Mucosa of descending colon (tissue), 3 donors: ENCODE data around the gene NSMF. TPM values are rescaled to one million over a fixed set of nuclear protein-coding genes. Genes with fewer than 3 reads are reported as not detected.

Source experiments
- ATAC-seq: fragments of 200-7000 bp; cut with Tn5 transposase; one replicate; pipeline ENCODE4 v1.9.1; 2020; ENCODE audit warnings: mild to moderate bottlenecking, moderate library complexity
- DNase-seq, 3 donors: peaks; one replicate each; pipeline ENCODE4 v3.0.0-alpha.2; 2020
- H3K36me3 ChIP-seq: fragments of 200-600 bp; one replicate; pipeline ENCODE4 v1.8.0; 2021; ENCODE audit warnings: low read depth, mild to moderate bottlenecking
- H3K4me1 ChIP-seq: fragments of 200-600 bp; one replicate; pipeline ENCODE4 v1.8.0; 2021; ENCODE audit warnings: low read depth, mild to moderate bottlenecking
- H3K4me3 ChIP-seq: fragments of 200-600 bp; one replicate; pipeline ENCODE4 v1.8.0; 2021; ENCODE audit warnings: mild to moderate bottlenecking
- H3K9me3 ChIP-seq: fragments of 200-600 bp; one replicate; pipeline ENCODE4 v1.8.0; 2021; ENCODE audit warnings: mild to moderate bottlenecking
- intact Hi-C, 2 donors: fragments of 100-400 bp; cut with DNase I in 1 of 2; cut with micrococcal nuclease in 1 of 2; formaldehyde crosslinking; loops; one replicate each; pipeline versions ENCODE4 v1.11.0 to v1.11.1; 2022; cut with DNase I, micrococcal nuclease
- total RNA-seq, 3 donors: library from RNA; stranded (reverse); fragmentation: NEBNext Ultra II Directional in 2 of 3; extraction: Animal tissue kit (Norgen Biotek cat#: 25700) in 2 of 3; gene quantifications; one replicate each; pipeline versions ENCODE4 v1.2.1 to v1.2.4, GENCODE V29; 2021 to 2023
- TF ChIP-seq, protein P1 (sequence below): fragments of 200-600 bp; IDR thresholded peaks from one replicate; pipeline ENCODE4 v1.8.0; 2022; ENCODE audit warnings: antibody characterized with exemption, mild to moderate bottlenecking
- donor health status: DM: no; HTN: no; CAD: no; lungs with moderate emphysema.
- donor health status: DM: no; HTN: no; CAD: no.
- donor health status: DM: no; HTN: yes; CAD: no.

Gene NSMF
- total RNA-seq, 3 donors from 2014 or later, result 30.1 to 48.0 (median 43.4) TPM

DNA sequence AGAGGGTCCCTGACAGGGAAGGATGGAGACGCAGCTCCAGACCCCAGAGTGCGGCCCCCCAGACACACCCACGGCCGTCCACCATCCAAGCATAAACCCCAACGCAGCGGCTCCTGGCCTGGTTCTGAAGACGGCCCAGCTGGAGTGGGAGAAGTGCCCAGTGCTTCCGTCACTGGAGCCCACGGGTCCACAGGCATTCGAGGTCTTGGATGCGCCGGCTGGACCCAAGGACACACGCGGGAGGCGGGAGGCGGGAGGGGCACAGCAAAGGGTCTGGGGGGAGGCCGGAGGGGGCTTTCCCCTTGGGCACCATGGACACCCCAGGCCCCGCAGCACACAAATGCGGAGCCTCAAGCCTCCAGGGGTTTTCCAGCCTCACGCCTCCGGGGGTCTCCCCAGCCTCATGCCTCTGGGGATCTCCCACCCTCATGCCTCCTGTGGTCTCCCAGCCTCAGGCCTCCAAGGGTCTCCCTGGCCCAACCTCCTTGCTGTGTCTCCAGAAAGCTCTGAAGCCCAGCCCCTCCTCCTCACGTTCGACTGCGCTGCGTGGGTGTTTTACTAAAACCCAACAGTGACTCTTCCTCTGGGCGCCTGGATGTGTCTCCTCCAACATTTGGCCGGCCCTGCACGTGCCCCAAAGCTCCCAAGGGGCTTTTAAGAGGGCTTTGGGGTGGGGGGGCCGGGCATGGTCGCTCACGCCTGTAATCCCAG lies 51.4 kb downstream of the NSMF start:
- no peak for ATAC-seq
- TF ChIP-seq, protein P1, sequence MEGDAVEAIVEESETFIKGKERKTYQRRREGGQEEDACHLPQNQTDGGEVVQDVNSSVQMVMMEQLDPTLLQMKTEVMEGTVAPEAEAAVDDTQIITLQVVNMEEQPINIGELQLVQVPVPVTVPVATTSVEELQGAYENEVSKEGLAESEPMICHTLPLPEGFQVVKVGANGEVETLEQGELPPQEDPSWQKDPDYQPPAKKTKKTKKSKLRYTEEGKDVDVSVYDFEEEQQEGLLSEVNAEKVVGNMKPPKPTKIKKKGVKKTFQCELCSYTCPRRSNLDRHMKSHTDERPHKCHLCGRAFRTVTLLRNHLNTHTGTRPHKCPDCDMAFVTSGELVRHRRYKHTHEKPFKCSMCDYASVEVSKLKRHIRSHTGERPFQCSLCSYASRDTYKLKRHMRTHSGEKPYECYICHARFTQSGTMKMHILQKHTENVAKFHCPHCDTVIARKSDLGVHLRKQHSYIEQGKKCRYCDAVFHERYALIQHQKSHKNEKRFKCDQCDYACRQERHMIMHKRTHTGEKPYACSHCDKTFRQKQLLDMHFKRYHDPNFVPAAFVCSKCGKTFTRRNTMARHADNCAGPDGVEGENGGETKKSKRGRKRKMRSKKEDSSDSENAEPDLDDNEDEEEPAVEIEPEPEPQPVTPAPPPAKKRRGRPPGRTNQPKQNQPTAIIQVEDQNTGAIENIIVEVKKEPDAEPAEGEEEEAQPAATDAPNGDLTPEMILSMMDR, result no peak
- Histone ChIP-seq H3K4me3 (no peak overlapping the region), H3K36me3 (no peaks in the 10 kb centered on the region), H3K9me3 (no peaks in the 10 kb centered on the region), H3K4me1 (peaks cover 33% of the 10 kb centered on the region)
- intact Hi-C loops, result loop anchor here in 1 of 2 donors (5.0 kb wide), 1 partner anchor 115 kb away; no protein-coding TSS in a partner anchor
- peak in 1 of 3 donors; percentile 53 for DNase-seq

DNA sequence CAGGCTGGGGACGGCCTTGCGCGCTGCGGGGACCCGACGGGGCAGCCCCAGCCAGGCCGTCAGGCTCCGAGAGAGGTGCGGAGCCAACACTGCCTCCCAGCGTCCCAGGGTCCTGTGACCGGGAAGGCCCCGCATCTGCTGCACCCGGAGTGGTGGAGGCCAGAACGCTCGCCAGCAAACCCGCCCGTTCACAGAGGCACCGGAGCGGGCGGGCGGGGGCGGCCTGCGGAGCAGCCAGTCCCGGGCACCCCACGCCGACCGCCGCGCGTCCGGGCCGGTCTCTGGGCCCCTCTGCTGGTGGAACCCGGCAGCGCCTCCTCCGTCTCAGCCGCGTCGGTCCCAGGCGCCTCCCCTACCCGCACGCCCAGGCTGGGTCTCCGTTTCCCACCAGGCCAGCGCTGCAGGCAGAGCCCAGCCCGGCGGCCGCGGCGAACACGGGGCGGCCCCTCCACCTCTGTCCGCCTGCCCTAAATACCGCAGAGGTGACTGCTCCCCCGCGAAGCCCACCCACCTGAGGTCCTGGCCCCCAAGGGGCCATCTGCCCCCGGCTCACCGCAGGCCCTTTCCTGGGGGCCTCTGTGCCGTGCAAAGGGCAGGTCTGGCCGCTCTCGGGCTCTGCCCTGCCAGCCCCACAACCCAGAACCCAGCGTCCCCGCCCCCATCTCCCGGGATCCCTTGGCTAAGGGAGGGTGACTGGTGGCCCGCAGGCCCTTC lies 52.1 kb downstream of the NSMF start:
- Histone ChIP-seq H3K36me3 (no peaks in the 10 kb centered on the region), H3K4me1 (peaks cover 26% of the 10 kb centered on the region), H3K4me3 (no peak overlapping the region), H3K9me3 (no peaks in the 10 kb centered on the region)
- TF ChIP-seq, protein P1, result peak; percentile 89
- ATAC-seq, result peak; percentile 93
- intact Hi-C loops, result loop anchor here in 1 of 2 donors (5.0 kb wide), 1 partner anchor 115 kb away; no protein-coding TSS in a partner anchor
- DNase-seq, result peak; percentile 79 to 88 (median 79)

DNA sequence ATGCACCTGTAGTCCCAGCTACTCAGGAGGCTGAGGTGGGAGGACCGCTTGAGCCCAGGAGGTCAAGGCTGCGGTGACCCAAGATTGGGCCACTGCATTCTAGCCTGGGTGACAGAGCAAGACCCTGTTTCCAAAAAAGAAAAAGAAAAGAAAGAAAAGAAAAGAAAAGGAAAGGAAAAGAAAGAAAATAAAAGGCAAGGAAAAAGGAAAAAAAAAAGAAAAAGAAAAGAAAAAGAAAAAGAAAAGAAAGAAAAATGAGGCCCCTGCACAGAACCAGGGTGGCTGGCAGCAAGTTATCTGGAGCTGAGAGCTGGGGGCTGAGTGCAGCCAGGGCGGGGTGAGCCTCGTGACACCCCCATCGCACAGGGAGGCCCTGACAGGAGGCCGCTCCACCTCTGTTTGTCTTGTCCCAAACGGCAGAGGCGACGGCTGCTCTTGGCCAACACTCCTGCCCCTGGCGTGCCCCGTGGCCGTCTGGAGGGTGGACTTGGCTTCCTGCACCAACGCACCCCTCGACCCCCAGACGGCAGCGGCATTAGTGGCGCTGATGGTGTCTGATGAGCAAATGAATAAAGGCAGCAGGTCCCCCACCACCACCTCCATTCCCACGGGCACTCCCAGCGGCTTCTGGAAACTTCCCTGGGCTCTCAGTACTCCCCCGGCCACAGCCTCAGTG lies 52.9 kb downstream of the NSMF start:
- H3K4me1 ChIP-seq, result peaks cover 22% of the 10 kb centered on the region
- H3K4me3 ChIP-seq, result no peak overlapping the region
- no peaks in the 10 kb centered on the region for H3K9me3 ChIP-seq
- ATAC-seq (peak; percentile 67), DNase-seq (peak in 2 of 3 donors; percentile 67 to 69)
- intact Hi-C loops, result loop anchor here in 1 of 2 donors (5.0 kb wide), 1 partner anchor 114 kb away; no protein-coding TSS in a partner anchor
- TF ChIP-seq, protein P1, result no peak
- no peaks in the 10 kb centered on the region for H3K36me3 ChIP-seq

DNA sequence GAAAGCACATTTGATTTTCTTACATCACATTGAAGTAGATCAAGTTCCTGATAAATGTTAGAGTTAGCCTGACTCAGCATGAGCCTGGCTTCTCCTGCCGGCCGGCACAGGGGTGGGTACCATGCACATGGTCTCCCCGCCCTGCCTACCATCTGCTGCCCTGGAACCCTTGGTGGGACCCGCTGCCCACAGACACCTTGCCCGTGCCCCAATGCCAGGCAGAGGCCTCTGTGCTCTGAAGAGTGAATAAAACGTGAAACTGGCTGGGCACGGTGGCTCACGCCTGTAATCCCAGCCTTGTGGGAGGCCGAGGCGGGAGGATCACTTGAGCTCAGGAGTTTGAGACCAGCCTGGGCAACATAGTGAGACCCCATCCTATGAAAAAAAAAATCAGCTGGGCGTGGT lies 53.5 kb downstream of the NSMF start:
- DNase-seq, result no peak
- H3K9me3 ChIP-seq, result no peaks in the 10 kb centered on the region
- no peaks in the 10 kb centered on the region for H3K36me3 ChIP-seq
- TF ChIP-seq, protein P1, result no peak
- H3K4me3 ChIP-seq, result no peak overlapping the region
- peaks cover 17% of the 10 kb centered on the region for H3K4me1 ChIP-seq
- ATAC-seq, result no peak
- intact Hi-C loops, result loop anchor here in 1 of 2 donors (5.0 kb wide), 1 partner anchor 113 kb away; no protein-coding TSS in a partner anchor

DNA sequence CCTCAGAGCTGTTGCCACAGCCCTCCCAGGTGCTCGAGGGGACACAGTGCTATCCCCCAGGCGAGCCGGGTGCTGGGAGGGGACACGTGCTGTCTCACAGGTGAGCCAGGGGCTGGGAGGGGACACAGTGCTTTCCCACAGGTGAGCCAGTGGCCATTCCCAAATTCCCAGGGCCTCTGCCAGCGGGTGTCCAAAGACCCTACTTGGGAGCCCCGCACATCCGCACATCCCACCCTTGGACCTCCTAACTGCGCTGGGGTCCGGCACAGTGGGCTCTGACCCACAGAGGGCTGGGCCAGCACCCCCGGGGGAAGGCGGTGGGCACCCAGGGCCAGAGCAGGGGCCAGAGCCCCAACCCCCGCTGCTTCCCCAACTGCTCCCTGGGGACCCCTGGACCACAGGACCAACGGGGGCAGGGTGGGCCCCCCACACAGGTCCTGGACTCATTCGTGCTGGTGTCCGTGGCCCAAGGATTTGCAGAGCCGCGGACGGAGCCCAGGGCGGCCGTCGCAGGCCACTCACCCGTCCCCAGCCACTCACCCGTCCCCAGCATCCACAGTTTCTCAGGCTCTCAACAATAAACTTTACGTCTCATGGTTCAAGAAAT lies 54.1 kb downstream of the NSMF start:
- Histone ChIP-seq H3K4me3 (no peak overlapping the region), H3K4me1 (peaks cover 20% of the 10 kb centered on the region), H3K36me3 (no peaks in the 10 kb centered on the region), H3K9me3 (no peaks in the 10 kb centered on the region)
- intact Hi-C loops, result loop anchor here in 1 of 2 donors (5.0 kb wide), 1 partner anchor 113 kb away; no protein-coding TSS in a partner anchor
- TF ChIP-seq, protein P1, result no peak
- DNase-seq, result peak in 1 of 3 donors; percentile 40
- no peak for ATAC-seq
